ENCODE measurements around the gene C1D. TPM values are rescaled to one million over a fixed set of nuclear protein-coding genes. Genes with fewer than 3 reads are reported as not detected.
A peak's percentile ranks its signal among the peaks of the same experiment; 100 is the strongest.

The C1D gene
- total and polyA plus RNA-seq, 2 experiments from 2014 or later: 39.2 to 61.3 TPM

GRCh38 chr2:68057658-68058396 is 5.0 kb downstream of the C1D start:
- DNase-seq (ENCODE audit: low read depth in 1 of 2, low spot score in 1 of 2): no peak
- no peaks in the 10 kb centered on the region for H3K36me3 ChIP-seq
- no peak for TF ChIP-seq CTCF (IDR thresholded peaks at IDR 0.05; ENCODE audit: low read depth, low read length)

GRCh38 chr2:68052717-68053422 is 9.9 kb downstream of the C1D start:
- DNase-seq (ENCODE audit: low read depth in 1 of 2, low spot score in 1 of 2): peak in 1 of 2 donors; percentile 31
- H3K4me3 ChIP-seq: no peak overlapping the region
- no peaks in the 10 kb centered on the region for H3K27me3 ChIP-seq
- no peaks in the 10 kb centered on the region for H3K9me3 ChIP-seq (ENCODE audit: low read depth)
- H3K27ac ChIP-seq: no peak overlapping the region
- TF ChIP-seq CTCF (IDR thresholded peaks at IDR 0.05; ENCODE audit: low read depth, low read length): no peak
- H3K4me1 ChIP-seq (ENCODE audit: low read depth): peaks cover 10% of the 10 kb centered on the region
- no peaks in the 10 kb centered on the region for H3K36me3 ChIP-seq

More at GRCh38 chr2:68057658-68058396, 5.0 kb downstream of the C1D start:
- Histone ChIP-seq H3K4me3 (no peak overlapping the region), H3K4me1 (ENCODE audit: low read depth) (peaks cover 4% of the 10 kb centered on the region), H3K27me3 (no peaks in the 10 kb centered on the region), H3K27ac (no peak overlapping the region), H3K9me3 (ENCODE audit: low read depth) (no peaks in the 10 kb centered on the region)

- no peaks in the 10 kb centered on the region for H3K9me3 ChIP-seq (ENCODE audit: low read depth)
- TF ChIP-seq CTCF (IDR thresholded peaks at IDR 0.05; ENCODE audit: low read depth, low read length): no peak
- no peaks in the 10 kb centered on the region for H3K27me3 ChIP-seq
- H3K4me1 ChIP-seq (ENCODE audit: low read depth): peaks cover 14% of the 10 kb centered on the region
- no peak overlapping the region for H3K27ac ChIP-seq
- DNase-seq (ENCODE audit: low read depth in 1 of 2, low spot score in 1 of 2): no peak
- H3K36me3 ChIP-seq: peaks cover 2% of the 10 kb centered on the region
- H3K4me3 ChIP-seq: no peak overlapping the region
Observed at GRCh38 chr2:68050353-68050752, 12.5 kb downstream of the C1D start.

DNA sequence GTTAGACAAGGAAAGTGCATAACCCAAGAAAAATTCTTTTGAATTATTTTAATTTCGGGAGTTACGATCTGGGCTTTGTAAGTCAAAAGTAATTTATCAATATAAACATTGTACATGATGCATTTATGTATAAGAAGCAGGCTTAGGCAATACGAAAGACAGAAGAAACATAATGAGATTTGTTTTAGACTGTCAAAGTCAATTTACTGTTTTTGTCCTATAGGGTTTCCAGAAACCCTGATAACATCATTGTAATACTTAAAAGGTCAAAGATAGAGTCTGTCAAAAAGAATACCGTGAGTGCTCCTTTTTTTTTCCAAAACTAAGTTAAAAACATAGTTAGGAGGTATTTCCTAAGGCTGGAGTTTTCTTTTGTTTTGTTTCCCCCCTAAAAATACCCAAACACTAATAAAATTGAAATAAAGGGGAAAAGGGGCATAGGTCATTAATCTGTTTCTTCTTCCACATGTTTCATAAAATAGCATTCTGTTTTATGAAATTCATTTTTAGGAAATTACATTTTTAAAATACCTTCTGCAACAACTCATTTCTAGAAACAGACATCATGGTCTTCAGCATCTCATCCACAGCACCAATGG is 16.1 kb downstream of the C1D start:
- Histone ChIP-seq H3K27me3 (no peaks in the 10 kb centered on the region), H3K36me3 (peaks cover 4% of the 10 kb centered on the region), H3K9me3 (ENCODE audit: low read depth) (no peaks in the 10 kb centered on the region), H3K27ac (no peak overlapping the region), H3K4me1 (ENCODE audit: low read depth) (peaks cover 4% of the 10 kb centered on the region), H3K4me3 (no peak overlapping the region)
- no peak for TF ChIP-seq CTCF (IDR thresholded peaks at IDR 0.05; ENCODE audit: low read depth, low read length)
- DNase-seq (ENCODE audit: low read depth in 1 of 2, low spot score in 1 of 2): no peak

- peaks cover 4% of the 10 kb centered on the region for H3K4me1 ChIP-seq (ENCODE audit: low read depth)
- no peak overlapping the region for H3K27ac ChIP-seq
- H3K4me3 ChIP-seq: no peak overlapping the region
- peaks cover 7% of the 10 kb centered on the region for H3K36me3 ChIP-seq
- no peak for TF ChIP-seq CTCF (IDR thresholded peaks at IDR 0.05; ENCODE audit: low read depth, low read length)
- H3K27me3 ChIP-seq: no peaks in the 10 kb centered on the region
- no peaks in the 10 kb centered on the region for H3K9me3 ChIP-seq (ENCODE audit: low read depth)
- no peak for DNase-seq (ENCODE audit: low read depth in 1 of 2, low spot score in 1 of 2)
Observed at GRCh38 chr2:68046224-68046623, 16.6 kb downstream of the C1D start.
